ENCODE data around the gene PUM2.

GRCh38 chr2:20224716-20225293, 125.8 kb downstream of the PUM2 start, which contains the start of gene SDC1:
- TF ChIP-seq CTCF (conservative IDR thresholded peaks at IDR 0.05; ENCODE audit: low read depth, low read length) (no peak), EZH2 (IDR thresholded peaks at IDR 0.05; ENCODE audit: borderline replicate concordance, low read depth, low read length, poor library complexity, severe bottlenecking) (no peak)

Measured in A673 (cell line).